Activated CD8-positive, alpha-beta T cell treated with anti-CD3 and anti-CD28 coated beads for 36 hours (primary cell): ENCODE results near the gene PRPF38A. TPM values are rescaled to one million over a fixed set of nuclear protein-coding genes. Genes with fewer than 3 reads are reported as not detected.

Experiments
- ATAC-seq: fragments of 200-7000 bp; cut with Tn5 transposase; one replicate; pipeline ENCODE4 v1.10.0; 2021; ENCODE audit warnings: mild to moderate bottlenecking, moderate library complexity
- CTCF ChIA-PET: fragments of 350-600 bp; sonication (Branson Sonifier 250); formaldehyde crosslinking; loops from one replicate; lab custom pipeline; 2021; ENCODE audit warnings: antibody characterized with exemption; lab: Charles Lee
- POLR2A ChIA-PET: fragments of 350-600 bp; sonication (Branson Sonifier 250); formaldehyde crosslinking; loops from one replicate; lab custom pipeline; 2021; ENCODE audit warnings: antibody characterized with exemption; lab: Charles Lee
- DNase-seq: peaks from one replicate; pipeline ENCODE4 v3.0.0-alpha.2; 2020
- H3K27ac Mint-ChIP-seq: one replicate; pipeline ENCODE4 v1.8.0; 2021; ENCODE audit warnings: mild to moderate bottlenecking, mixed read lengths
- H3K27me3 Mint-ChIP-seq: one replicate; pipeline ENCODE4 v1.8.0; 2021; ENCODE audit warnings: mixed read lengths
- H3K36me3 Mint-ChIP-seq: one replicate; pipeline ENCODE4 v1.8.0; 2021; ENCODE audit warnings: low read depth, mixed read lengths
- H3K4me1 Mint-ChIP-seq: one replicate; pipeline ENCODE4 v1.8.0; 2021; ENCODE audit warnings: low read depth, mixed read lengths
- H3K4me3 Mint-ChIP-seq: one replicate; pipeline ENCODE4 v1.8.0; 2021; ENCODE audit warnings: mild to moderate bottlenecking, moderate library complexity, mixed read lengths
- H3K9me3 Mint-ChIP-seq: one replicate; pipeline ENCODE4 v1.8.0; 2021; ENCODE audit warnings: mixed read lengths
- CTCF ChIP-seq: fragments of 200-600 bp; IDR thresholded peaks from one replicate; pipeline ENCODE4 v1.8.0; 2022; ENCODE audit warnings: antibody characterized with exemption, mild to moderate bottlenecking
- intact Hi-C: fragments of 100-400 bp; cut with micrococcal nuclease; formaldehyde crosslinking; loops from one replicate; pipeline ENCODE4 v1.10.0; 2022
- total RNA-seq, 2 experiments: library from RNA; stranded (reverse); gene quantifications; one replicate each; pipeline ENCODE4 v1.2.3, GENCODE V29; 2021

Gene PRPF38A
- total RNA-seq, 2 experiments from 2014 or later: 81.3 to 85.8 TPM

- Mint-ChIP-seq H3K36me3 (peaks cover 50% of the 10 kb centered on the region), H3K9me3 (no peaks in the 10 kb centered on the region), H3K4me1 (peaks cover 7% of the 10 kb centered on the region), H3K27ac (no peak overlapping the region), H3K27me3 (no peaks in the 10 kb centered on the region), H3K4me3 (no peak overlapping the region)
- no peak for TF ChIP-seq CTCF
- ChIA-PET POLR2A (interaction anchor here (1.0 kb wide), 1 partner anchor 8 kb away, joined by 3 read pairs; the partner anchor contains the start of gene CC2D1B), CTCF (no interaction called here)
- DNase-seq (no peak), ATAC-seq (no peak)
- intact Hi-C loops: no loop called here
Measured at GRCh38 chr1:52357397-52357796, 47.0 kb upstream of the PRPF38A start.

- intact Hi-C loops: no loop called here
- no peaks in the 10 kb centered on the region for H3K9me3 Mint-ChIP-seq
- H3K27me3 Mint-ChIP-seq: no peaks in the 10 kb centered on the region
- H3K4me1 Mint-ChIP-seq: peaks cover 14% of the 10 kb centered on the region
- ATAC-seq: no peak
- peaks cover 49% of the 10 kb centered on the region for H3K36me3 Mint-ChIP-seq
- DNase-seq: no peak
- H3K27ac Mint-ChIP-seq: no peak overlapping the region
- POLR2A ChIA-PET: no interaction called here
- CTCF ChIA-PET: no interaction called here
- H3K4me3 Mint-ChIP-seq: no peak overlapping the region
- TF ChIP-seq CTCF: no peak
Measured at GRCh38 chr1:52358851-52359497, 45.4 kb upstream of the PRPF38A start.

- no peaks in the 10 kb centered on the region for H3K9me3 Mint-ChIP-seq
- H3K36me3 Mint-ChIP-seq: peaks cover 44% of the 10 kb centered on the region
- ChIA-PET POLR2A (interaction anchor here (1.6 kb wide), 1 partner anchor 9 kb away, joined by 4 read pairs; no protein-coding TSS in a partner anchor), CTCF (interaction anchor here (1.7 kb wide), 1 partner anchor 326 kb away, joined by 5 read pairs; no protein-coding TSS in a partner anchor)
- no peak for ATAC-seq
- peaks cover 22% of the 10 kb centered on the region for H3K4me1 Mint-ChIP-seq
- DNase-seq: no peak
- intact Hi-C loops: no loop called here
- TF ChIP-seq CTCF: no peak
- no peak overlapping the region for H3K4me3 Mint-ChIP-seq
- no peak overlapping the region for H3K27ac Mint-ChIP-seq
- no peaks in the 10 kb centered on the region for H3K27me3 Mint-ChIP-seq
Measured at GRCh38 chr1:52359676-52360594, 44.5 kb upstream of the PRPF38A start.

- Mint-ChIP-seq H3K36me3 (peaks cover 50% of the 10 kb centered on the region), H3K9me3 (no peaks in the 10 kb centered on the region), H3K27me3 (no peaks in the 10 kb centered on the region), H3K4me3 (no peak overlapping the region), H3K4me1 (peaks cover 24% of the 10 kb centered on the region), H3K27ac (no peak overlapping the region)
- ATAC-seq (no peak), DNase-seq (no peak)
- intact Hi-C loops: no loop called here
- ChIA-PET CTCF (interaction anchor here (1.7 kb wide), 1 partner anchor 325 kb away, joined by 5 read pairs; no protein-coding TSS in a partner anchor), POLR2A (interaction anchor here (1.6 kb wide), 1 partner anchor 10 kb away, joined by 4 read pairs; no protein-coding TSS in a partner anchor)
- TF ChIP-seq CTCF: no peak
Measured at GRCh38 chr1:52360595-52360968, 43.8 kb upstream of the PRPF38A start.
